Neuronal stem cell (in vitro differentiated cells): ENCODE results near the gene CACNA1I.

Source experiments
- DNase-seq: peaks from one replicate; pipeline ENCODE4 v3.0.0-alpha.2; 2013; ENCODE audit warnings: low spot score
- H2AFZ ChIP-seq: one replicate; pipeline ENCODE4 v1.6.1; 2013; ENCODE audit warnings: mild to moderate bottlenecking, low read length, inconsistent platforms
- H2AK5ac ChIP-seq: 2 replicates; pipeline ENCODE4 v1.6.1; 2013; ENCODE audit warnings: low read depth, mild to moderate bottlenecking, inconsistent platforms, low read length, moderate library complexity, mixed read lengths
- H2BK120ac ChIP-seq: 2 replicates; pipeline ENCODE4 v1.6.1; 2013; ENCODE audit warnings: low read depth, mild to moderate bottlenecking, inconsistent platforms, low read length, moderate library complexity, mixed read lengths
- H2BK12ac ChIP-seq: one replicate; pipeline ENCODE4 v1.6.1; 2013; ENCODE audit warnings: low read length, inconsistent platforms
- H2BK15ac ChIP-seq: 2 replicates; pipeline ENCODE4 v1.6.1; 2013; ENCODE audit warnings: mild to moderate bottlenecking, low read length, inconsistent platforms, mixed read lengths
- H2BK5ac ChIP-seq: one replicate; pipeline ENCODE4 v1.6.1; 2013; ENCODE audit warnings: inconsistent platforms, mild to moderate bottlenecking, low read length, moderate library complexity
- H3K14ac ChIP-seq: one replicate; pipeline ENCODE4 v1.6.1; 2013; ENCODE audit warnings: low read length, inconsistent platforms
- H3K18ac ChIP-seq: 2 replicates; pipeline ENCODE4 v1.6.1; 2013; ENCODE audit warnings: low read length, inconsistent platforms
- H3K23ac ChIP-seq: 2 replicates; pipeline ENCODE4 v1.6.1; 2013; ENCODE audit warnings: low read depth, mild to moderate bottlenecking, mixed read lengths, low read length, inconsistent platforms; ENCODE audit not compliant: poor library complexity
- H3K27ac ChIP-seq: replicated peaks from 3 replicates; pipeline ENCODE4 v1.5.1; 2013; ENCODE audit warnings: low read length, inconsistent platforms
- H3K27me3 ChIP-seq, 3 experiments: 2 replicates each; pipeline ENCODE4 v1.6.1; 2013; ENCODE audit warnings: low read length in 3 of 3, mild to moderate bottlenecking in 2 of 3, inconsistent platforms in 1 of 3, low read depth in 1 of 3, mixed read lengths in 1 of 3, moderate library complexity in 1 of 3; ENCODE audit not compliant: control insufficient read depth in 3 of 3, insufficient read depth in 3 of 3
- H3K36me3 ChIP-seq, 2 donors: replicated peaks in 1 of 2; 2 replicates each; pipeline ENCODE4 v1.6.1; 2013; ENCODE audit warnings: low read length in 2 of 2; ENCODE audit not compliant: control insufficient read depth in 2 of 2, insufficient read depth in 2 of 2
- H3K4ac ChIP-seq: 2 replicates; pipeline ENCODE4 v1.6.1; 2013; ENCODE audit warnings: inconsistent platforms, mild to moderate bottlenecking, low read length, moderate library complexity
- H3K4me1 ChIP-seq, 2 donors: 1 replicate in 1 of 2; 2 replicates in 1 of 2; pipeline ENCODE4 v1.6.1; 2013; ENCODE audit warnings: low read length in 2 of 2, low read depth in 1 of 2; ENCODE audit not compliant: control insufficient read depth in 2 of 2, insufficient read depth in 1 of 2
- H3K4me2 ChIP-seq: one replicate; pipeline ENCODE4 v1.6.1; 2013; ENCODE audit warnings: mild to moderate bottlenecking, low read length, inconsistent platforms; ENCODE audit not compliant: insufficient read depth, poor library complexity, severe bottlenecking
- H3K4me3 ChIP-seq, 2 donors: 2 replicates each; pipeline ENCODE4 v1.5.1; 2013; ENCODE audit warnings: low read length in 2 of 2, mild to moderate bottlenecking in 2 of 2, inconsistent platforms in 1 of 2, moderate library complexity in 1 of 2
- H3K79me1 ChIP-seq: one replicate; pipeline ENCODE4 v1.6.1; 2013; ENCODE audit warnings: low read depth, mild to moderate bottlenecking, inconsistent platforms, low read length, moderate library complexity
- H3K9ac ChIP-seq: one replicate; pipeline ENCODE4 v1.6.1; 2013; ENCODE audit warnings: mild to moderate bottlenecking, low read depth, low read length, inconsistent platforms; ENCODE audit not compliant: poor library complexity
- H3K9me3 ChIP-seq, 2 donors: replicated peaks in 1 of 2; 2 replicates each; pipeline versions ENCODE3 to v1.6.1; 2013; ENCODE audit warnings: low read length in 2 of 2, mild to moderate bottlenecking in 2 of 2, inconsistent platforms in 1 of 2, low read depth in 1 of 2, mixed read lengths in 1 of 2, moderate library complexity in 1 of 2; ENCODE audit not compliant: control insufficient read depth in 2 of 2, insufficient read depth in 1 of 2
- H4K8ac ChIP-seq: one replicate; pipeline ENCODE4 v1.6.1; 2013; ENCODE audit warnings: low read depth, mild to moderate bottlenecking, inconsistent platforms, low read length, moderate library complexity
- H4K91ac ChIP-seq: one replicate; pipeline ENCODE4 v1.6.1; 2013; ENCODE audit warnings: low read length, low read depth, mild to moderate bottlenecking, inconsistent platforms; ENCODE audit not compliant: poor library complexity
- WGBS, 2 donors: extraction: QIAGEN DNeasy Blood & Tissue Kit; methylation state at CpG; one replicate each; pipeline ENCODE4 v1.1.7; 2013; ENCODE audit warnings: missing lambda C conversion rate in 2 of 2, mixed read lengths in 1 of 2; ENCODE audit not compliant: insufficient read length in 2 of 2, insufficient replicate concordance in 1 of 2; ENCODE audit errors: extremely low coverage in 2 of 2; 5-methylcytosine and 5-hydroxymethylcytosine counted together

Gene CACNA1I

DNA sequence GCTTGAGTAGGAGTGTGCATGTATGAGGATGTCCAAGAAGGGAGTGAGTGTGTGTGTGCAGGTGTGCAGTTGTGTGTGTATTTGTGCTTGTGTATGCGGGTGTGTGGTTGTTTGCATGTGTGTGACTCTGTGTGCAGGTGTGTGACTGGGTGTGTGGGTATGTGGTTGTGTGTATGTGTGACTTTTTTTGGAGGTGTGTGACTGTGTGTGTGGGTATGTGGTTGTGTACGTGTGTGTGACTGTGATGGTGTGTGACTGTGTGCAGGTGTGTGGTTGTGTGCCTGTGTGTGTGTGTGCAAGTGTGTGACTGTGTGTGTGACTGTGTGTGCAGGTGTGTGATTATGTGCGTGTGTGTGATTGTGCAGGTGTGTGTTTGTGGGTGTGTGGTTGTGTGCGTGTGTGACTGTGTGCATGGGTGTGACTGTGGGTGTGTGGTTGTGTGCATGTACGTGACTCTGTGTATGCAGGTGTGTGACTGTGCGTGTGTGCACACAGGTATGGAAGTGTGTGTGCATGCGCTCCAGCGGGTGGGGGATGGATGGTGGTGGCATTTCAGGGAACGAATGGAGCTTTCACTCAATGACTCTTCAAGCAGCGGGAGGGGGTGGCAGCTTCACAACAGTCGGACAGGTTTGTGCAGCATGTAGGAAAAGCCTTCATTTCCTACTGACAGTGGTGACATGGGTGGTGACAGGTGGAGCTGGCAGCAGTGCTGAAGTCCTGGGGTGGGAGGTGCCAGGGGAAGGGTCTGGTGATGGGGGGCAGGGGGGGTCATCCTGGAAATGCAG lies 47.6 kb downstream of the CACNA1I start:
- peak overlapping the region; percentile 86 for H3K14ac ChIP-seq
- 100% methylated on average over 1 of the region's 11 CpGs; no CpG with 5 or more reads in 1 of the 2 donors for WGBS, 2 donors

DNA sequence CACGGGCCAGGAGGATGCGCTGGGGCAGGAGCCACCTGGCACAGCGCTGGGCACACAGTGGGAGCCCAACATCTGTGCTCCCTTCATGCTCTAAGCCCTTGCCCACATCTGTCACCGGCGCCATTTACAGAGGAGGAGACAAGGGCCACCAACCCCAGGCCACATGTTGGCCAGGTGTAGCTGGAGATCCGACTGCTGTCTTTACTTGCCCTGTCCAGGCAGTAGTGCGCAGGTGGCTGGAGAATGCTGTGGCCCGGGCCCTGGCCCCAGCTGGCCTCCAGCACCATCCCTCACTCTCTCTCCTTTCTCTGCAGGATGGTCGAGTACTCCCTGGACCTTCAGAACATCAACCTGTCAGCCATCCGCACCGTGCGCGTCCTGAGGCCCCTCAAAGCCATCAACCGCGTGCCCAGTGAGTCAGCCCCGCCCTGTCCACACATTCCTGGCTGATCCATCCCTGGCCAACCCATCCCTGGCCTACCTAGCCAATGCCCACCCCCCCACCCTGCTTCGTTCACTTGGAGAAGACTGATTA lies 48.5 kb downstream of the CACNA1I start:
- no peak overlapping the region for H4K8ac ChIP-seq
- no peak overlapping the region for H2BK120ac ChIP-seq
- no peak overlapping the region for H3K4me3 ChIP-seq
- H3K4ac ChIP-seq, result no peak overlapping the region
- peak overlapping the region; percentile 35 for H3K18ac ChIP-seq
- peak overlapping the region; percentile 62 for H3K23ac ChIP-seq
- DNase-seq, result no peak
- H4K91ac ChIP-seq, result no peak overlapping the region
- no peaks in the 10 kb centered on the region for H3K79me1 ChIP-seq
- peak overlapping the region; percentile 30 for H2AK5ac ChIP-seq
- no CpG with 5 or more reads among the region's 17 CpGs for WGBS, 2 donors
- peaks cover 0 to 8% of the 10 kb centered on the region in 2 donors for H3K4me1 ChIP-seq
- H3K27ac ChIP-seq, result no peak overlapping the region
- no peak overlapping the region for H2BK12ac ChIP-seq
- peaks cover 0 to 11% (median 9%) of the 10 kb centered on the region in 3 experiments for H3K27me3 ChIP-seq
- no peak overlapping the region for H2BK5ac ChIP-seq
- peaks cover 0 to 7% of the 10 kb centered on the region in 2 donors for H3K9me3 ChIP-seq
- no peak overlapping the region for H2AFZ ChIP-seq
- no peak overlapping the region for H3K4me2 ChIP-seq
- H3K9ac ChIP-seq, result no peak overlapping the region
- no peak overlapping the region for H3K14ac ChIP-seq
- no peaks in the 10 kb centered on the region for H3K36me3 ChIP-seq
- H2BK15ac ChIP-seq, result no peak overlapping the region

More for the DNA sequence above, 47.6 kb downstream of the CACNA1I start:
- no peak overlapping the region for H3K4ac ChIP-seq
- H4K91ac ChIP-seq, result no peak overlapping the region
- H3K79me1 ChIP-seq, result no peaks in the 10 kb centered on the region
- H2BK12ac ChIP-seq, result no peak overlapping the region
- peaks cover 0 to 2% (median 2%) of the 10 kb centered on the region in 3 experiments for H3K27me3 ChIP-seq
- peaks cover 0 to 4% of the 10 kb centered on the region in 2 donors for H3K9me3 ChIP-seq
- no peak for DNase-seq
- peak overlapping the region; percentile 80 for H3K9ac ChIP-seq
- H4K8ac ChIP-seq, result no peak overlapping the region
- H2BK120ac ChIP-seq, result no peak overlapping the region
- no peak overlapping the region for H2AK5ac ChIP-seq
- H3K4me1 ChIP-seq, result peaks cover 0 to 5% of the 10 kb centered on the region in 2 donors
- H3K4me2 ChIP-seq, result no peak overlapping the region
- H3K36me3 ChIP-seq, result no peaks in the 10 kb centered on the region
- no peak overlapping the region for H2AFZ ChIP-seq
- H3K18ac ChIP-seq, result no peak overlapping the region
- H3K27ac ChIP-seq, result no peak overlapping the region
- peak overlapping the region; percentile 51 for H3K23ac ChIP-seq
- H3K4me3 ChIP-seq, result peak overlapping the region in 1 of 2 donors; percentile 34
- peak overlapping the region; percentile 37 for H2BK15ac ChIP-seq
- no peak overlapping the region for H2BK5ac ChIP-seq

DNA sequence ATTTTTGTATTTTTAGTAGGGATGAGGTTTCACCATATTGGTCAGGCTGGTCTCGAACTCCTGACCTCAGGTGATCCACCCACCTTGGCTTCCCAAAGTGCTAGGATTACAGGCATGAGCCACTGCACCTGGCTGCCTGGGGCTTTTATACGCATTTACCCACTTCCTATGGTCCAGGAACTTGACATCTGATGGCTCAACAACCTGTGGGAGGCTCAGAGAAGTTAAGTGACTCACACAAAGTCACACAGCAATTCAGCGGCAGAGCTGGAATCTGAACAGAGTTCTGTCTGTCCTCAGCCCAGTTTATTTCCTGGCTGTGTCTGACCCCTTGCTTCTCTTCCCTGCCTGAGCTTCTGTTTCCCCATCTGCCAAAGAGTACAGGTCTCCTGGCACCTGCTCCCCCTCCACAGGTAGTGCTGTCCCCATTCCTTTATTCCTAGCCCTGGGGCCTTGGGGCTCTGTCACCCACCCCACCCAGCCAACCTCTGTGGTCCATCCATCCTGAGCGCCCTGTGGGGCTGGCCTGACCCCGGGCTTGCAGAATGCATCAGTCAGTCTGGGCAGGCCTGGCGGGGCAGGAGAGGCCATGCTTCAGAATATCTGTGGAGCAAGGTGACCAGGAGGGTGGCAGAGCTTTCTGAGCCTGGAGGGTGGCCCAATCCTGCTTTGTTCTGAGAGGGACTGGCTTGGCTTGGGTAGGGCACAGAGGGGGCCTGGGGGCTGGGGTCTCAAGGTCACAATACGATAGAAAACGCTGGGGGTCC lies 50.6 kb downstream of the CACNA1I start:
- WGBS, 2 donors, result no CpG with 5 or more reads among the region's 8 CpGs

More for the DNA sequence above, 50.6 kb downstream of the CACNA1I start:
- peaks cover 0 to 7% of the 10 kb centered on the region in 2 donors for H3K9me3 ChIP-seq
- peak overlapping the region; percentile 61 for H2AK5ac ChIP-seq
- no peak overlapping the region for H3K9ac ChIP-seq
- H3K23ac ChIP-seq, result no peak overlapping the region
- DNase-seq, result no peak
- H2BK5ac ChIP-seq, result no peak overlapping the region
- H3K27me3 ChIP-seq, result peaks cover 0 to 22% (median 12%) of the 10 kb centered on the region in 3 experiments
- H4K8ac ChIP-seq, result no peak overlapping the region
- H2BK12ac ChIP-seq, result no peak overlapping the region
- no peak overlapping the region for H2BK15ac ChIP-seq
- H2AFZ ChIP-seq, result no peak overlapping the region
- no peak overlapping the region for H3K18ac ChIP-seq
- no peak overlapping the region for H4K91ac ChIP-seq
- H3K14ac ChIP-seq, result no peak overlapping the region
- H3K4ac ChIP-seq, result no peak overlapping the region
- no peak overlapping the region for H3K4me2 ChIP-seq
- H3K79me1 ChIP-seq, result no peaks in the 10 kb centered on the region
- no peak overlapping the region for H3K27ac ChIP-seq
- peak overlapping the region; percentile 54 for H2BK120ac ChIP-seq
- H3K36me3 ChIP-seq, result no peaks in the 10 kb centered on the region
- H3K4me3 ChIP-seq, result no peak overlapping the region
- H3K4me1 ChIP-seq, result peaks cover 0 to 12% of the 10 kb centered on the region in 2 donors
